HG03439 (cell line): ENCODE measurements around the gene TRRAP.
"Not testable (repeated sequence)": the region's sequence is repeated elsewhere in the genome, so short reads cannot be mapped to it uniquely, and the experiment has no call there.

Experiments used
- ATAC-seq: cut with Tn5 transposase; IDR thresholded peaks from one replicate; pipeline ENCODE4 v1.9.1; 2021; ENCODE audit warnings: mild to moderate bottlenecking, moderate library complexity; ENCODE audit not compliant: unreplicated experiment

TRRAP gene

DNA sequence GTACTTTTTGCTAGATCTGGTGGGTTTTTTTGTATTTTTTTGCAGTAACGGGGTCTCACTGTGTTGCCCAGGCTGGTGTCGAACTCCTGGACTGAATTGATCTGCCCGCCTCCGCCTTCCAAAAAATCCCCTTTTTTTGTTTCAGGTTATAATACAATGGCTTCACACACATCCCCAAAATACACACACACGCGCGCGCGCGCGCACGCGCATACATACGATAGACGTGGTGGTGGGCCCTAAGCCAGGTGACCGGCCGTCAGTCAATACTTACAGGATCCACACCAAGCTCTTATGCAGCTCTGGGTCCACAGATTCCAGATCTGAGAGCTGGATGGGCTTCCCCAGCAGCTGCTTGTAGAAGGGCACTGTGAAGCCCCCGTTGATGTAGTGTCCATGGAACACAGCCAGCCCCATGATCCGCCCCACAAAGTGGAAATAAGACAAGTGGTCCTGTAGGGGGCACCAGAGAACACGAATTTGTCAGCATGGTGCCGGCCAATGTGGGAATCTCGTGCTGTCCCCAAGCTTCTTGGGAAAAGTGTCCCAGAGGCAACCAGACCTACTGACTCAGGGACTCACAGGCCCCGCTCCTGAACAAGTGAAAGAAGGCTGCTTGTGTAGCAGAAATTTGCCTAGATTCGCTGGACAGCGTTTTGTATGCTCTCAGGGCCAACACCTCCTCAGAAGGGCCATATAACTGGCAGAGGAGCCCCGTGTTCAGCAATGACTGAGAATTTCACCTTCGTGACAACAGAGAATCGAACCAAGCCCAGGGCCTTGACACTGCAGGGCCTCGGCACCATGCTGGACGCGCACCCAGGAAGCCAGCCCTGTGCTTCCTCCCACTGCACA is 162.0 kb downstream of the TRRAP start:
- ATAC-seq = no peak

- no peak for ATAC-seq
Observed at GRCh38 chr7:99041526-99041925, 163.2 kb downstream of the TRRAP start.

GRCh38 chr7:99042957-99043356 is 164.6 kb downstream of the TRRAP start:
- no peak for ATAC-seq

GRCh38 chr7:99044858-99045257 is 166.5 kb downstream of the TRRAP start:
- not testable (repeated sequence) for ATAC-seq

DNA sequence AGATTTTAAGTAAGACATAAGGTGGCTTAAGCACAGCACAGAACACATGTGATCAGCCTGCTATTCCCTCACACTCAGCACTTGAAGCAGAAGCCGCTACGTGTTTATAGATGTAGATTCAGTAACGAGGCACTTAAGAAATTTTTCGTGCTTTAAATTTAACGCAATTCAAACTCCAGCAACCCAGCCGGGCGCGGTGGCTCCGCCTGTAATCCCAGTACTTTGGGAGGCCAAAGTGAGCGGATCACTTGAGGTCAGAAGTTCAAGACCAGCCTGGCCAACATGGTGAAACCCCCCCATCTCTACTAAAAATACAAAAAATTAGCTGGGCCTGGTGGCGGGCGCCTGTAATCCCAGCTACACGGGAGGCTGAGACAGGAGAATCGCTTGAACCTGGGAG is 167.9 kb downstream of the TRRAP start:
- ATAC-seq = not testable (repeated sequence)

- ATAC-seq = no peak
Observed at GRCh38 chr7:99046722-99047121, 168.4 kb downstream of the TRRAP start.

DNA sequence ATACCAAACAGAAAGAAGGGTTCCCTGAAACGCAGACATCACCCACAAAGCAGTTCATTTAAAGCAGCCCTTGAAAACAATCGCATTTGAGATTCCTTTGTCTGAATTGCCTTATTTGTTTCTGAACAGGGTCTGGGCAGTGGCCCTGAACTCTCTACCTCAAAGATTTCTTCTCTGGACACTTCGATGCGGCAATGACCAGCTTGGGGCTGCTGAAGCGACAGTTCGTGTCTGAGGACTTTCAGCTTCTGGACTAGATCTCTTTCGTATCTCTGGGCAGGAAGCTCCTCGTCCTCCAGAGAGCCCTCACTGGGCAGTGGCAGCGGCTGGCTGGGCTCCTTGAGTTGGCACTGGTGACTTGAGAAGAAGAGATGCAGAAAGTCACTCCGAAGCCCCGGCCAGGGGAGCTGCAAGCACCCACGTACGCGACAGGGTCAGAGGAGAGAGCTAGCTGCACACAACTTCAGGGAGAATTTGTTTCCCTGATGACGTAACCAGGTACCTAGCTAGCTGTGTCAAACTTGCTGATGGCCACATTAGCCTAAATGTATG is 169.3 kb downstream of the TRRAP start:
- no peak for ATAC-seq

DNA sequence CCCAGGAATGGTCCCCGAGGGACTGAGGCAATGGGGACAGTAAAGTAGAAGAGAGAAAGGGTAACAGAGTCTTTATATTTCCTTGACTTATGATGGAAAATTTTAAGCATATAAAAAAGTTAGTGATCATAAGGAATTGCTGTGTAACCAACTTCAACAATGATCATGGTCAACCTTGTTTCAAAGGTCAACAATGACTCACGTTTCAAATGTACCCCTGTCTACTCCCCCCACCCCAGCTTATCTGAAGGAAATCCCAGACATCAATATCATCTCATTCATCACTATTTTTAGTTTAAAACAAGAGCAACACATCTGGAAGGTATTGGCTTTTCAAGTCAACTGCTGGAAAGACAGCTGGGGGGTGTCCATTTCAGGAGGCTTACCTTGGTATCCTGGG is 172.6 kb downstream of the TRRAP start:
- ATAC-seq = no peak

DNA sequence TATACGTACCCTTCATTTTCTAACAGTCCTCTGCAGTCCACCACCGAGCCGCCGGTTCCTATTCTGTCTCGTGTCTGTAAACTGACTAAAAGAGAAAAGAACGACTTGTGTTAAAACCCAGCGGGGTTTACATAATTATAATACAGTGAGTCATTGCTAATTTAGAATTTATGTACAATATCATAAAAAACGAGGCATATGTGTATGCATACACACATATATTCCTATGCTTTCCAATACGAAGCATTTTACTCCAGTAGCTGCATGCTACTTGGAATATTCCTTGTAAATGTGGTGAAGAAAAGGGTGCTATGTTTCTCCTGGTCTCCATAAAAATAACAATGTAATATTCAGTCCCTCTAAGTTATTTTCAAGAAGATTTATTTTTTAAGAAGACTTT is 176.4 kb downstream of the TRRAP start:
- ATAC-seq = no peak

GRCh38 chr7:99061001-99061776 is 182.9 kb downstream of the TRRAP start:
- ATAC-seq = no peak
